Chondrocyte (in vitro differentiated cells): ENCODE results near the gene PYHIN1. TPM values are rescaled to one million over a fixed set of nuclear protein-coding genes. Genes with fewer than 3 reads are reported as not detected.
"Not testable (repeated sequence)": the region's sequence is repeated elsewhere in the genome, so short reads cannot be mapped to it uniquely, and the experiment has no call there.

Experiments used
- DNase-seq: peaks from one replicate; pipeline ENCODE4 v3.0.0; 2021; ENCODE audit warnings: mixed read lengths, low spot score
- H3K27ac Mint-ChIP-seq: one replicate; pipeline ENCODE4 v1.8.0; 2021; ENCODE audit warnings: mild to moderate bottlenecking, moderate library complexity, mixed read lengths; ENCODE audit not compliant: unreplicated experiment
- H3K27me3 Mint-ChIP-seq: 2 replicates; pipeline ENCODE4 v1.8.0; 2021; ENCODE audit warnings: low read depth, mixed read lengths
- H3K36me3 Mint-ChIP-seq: 2 replicates; pipeline ENCODE4 v1.8.0; 2021; ENCODE audit warnings: low read depth, mixed read lengths
- H3K4me1 Mint-ChIP-seq: 2 replicates; pipeline ENCODE4 v1.8.0; 2021; ENCODE audit warnings: low read depth, mild to moderate bottlenecking, mixed read lengths
- H3K4me3 Mint-ChIP-seq: one replicate; pipeline ENCODE4 v1.8.0; 2021; ENCODE audit warnings: mild to moderate bottlenecking, moderate library complexity, mixed read lengths; ENCODE audit not compliant: unreplicated experiment
- H3K9me3 Mint-ChIP-seq: 2 replicates; pipeline ENCODE4 v1.8.0; 2021; ENCODE audit warnings: low read depth, mixed read lengths
- total RNA-seq: library from RNA; stranded (reverse); gene quantifications from 3 replicates; pipeline ENCODE4 v1.2.1, GENCODE V29; 2021
- TF ChIP-seq, protein P1 (sequence below): fragments of 200-600 bp; sonication (generic); IDR thresholded peaks from 2 replicates; pipeline ENCODE4 v1.5.0; 2021; ENCODE audit warnings: antibody characterized with exemption, mild to moderate bottlenecking, moderate library complexity

PYHIN1 gene
- total RNA-seq, 1 donor from 2014 or later: not detected

DNA sequence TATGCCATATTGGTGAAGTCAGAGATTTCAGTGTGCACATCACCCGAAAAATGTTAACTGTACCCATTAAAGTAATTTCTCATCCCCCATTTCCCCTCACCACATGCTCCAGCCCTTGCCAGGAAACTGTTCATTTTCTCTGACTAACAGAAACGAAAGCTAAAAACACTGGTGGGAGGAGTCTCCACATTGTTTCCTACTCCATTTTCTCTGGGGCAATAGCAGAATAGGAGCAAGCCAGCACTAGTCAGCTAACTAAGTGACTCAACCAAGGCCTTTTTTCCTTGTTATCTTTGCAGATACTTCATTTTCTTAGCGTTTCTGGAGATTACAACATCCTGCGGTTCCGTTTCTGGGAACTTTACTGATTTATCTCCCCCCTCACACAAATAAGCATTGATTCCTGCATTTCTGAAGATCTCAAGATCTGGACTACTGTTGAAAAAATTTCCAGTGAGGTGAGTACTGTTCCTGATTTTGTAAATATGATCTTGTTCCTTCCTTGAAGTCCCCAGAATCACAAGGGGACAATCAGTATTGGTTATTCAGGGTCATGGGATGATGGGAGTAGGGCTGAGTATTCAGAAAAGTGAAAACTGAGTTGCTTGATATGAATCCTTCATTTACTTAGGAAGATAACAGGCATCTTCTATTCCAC lies 78.5 kb downstream of the PYHIN1 start, which contains the start of gene IFI16:
TSS of gene IFI16 (plus strand) at position 204 of the 658 bp plus-strand sequence. CDS start 4,774 bp downstream, outside the sequence.
- H3K4me3 Mint-ChIP-seq: peak within 1 kb of the TSS; percentile 59
- H3K27me3 Mint-ChIP-seq: no peaks in the 10 kb centered on the region
- TF ChIP-seq, protein P1, sequence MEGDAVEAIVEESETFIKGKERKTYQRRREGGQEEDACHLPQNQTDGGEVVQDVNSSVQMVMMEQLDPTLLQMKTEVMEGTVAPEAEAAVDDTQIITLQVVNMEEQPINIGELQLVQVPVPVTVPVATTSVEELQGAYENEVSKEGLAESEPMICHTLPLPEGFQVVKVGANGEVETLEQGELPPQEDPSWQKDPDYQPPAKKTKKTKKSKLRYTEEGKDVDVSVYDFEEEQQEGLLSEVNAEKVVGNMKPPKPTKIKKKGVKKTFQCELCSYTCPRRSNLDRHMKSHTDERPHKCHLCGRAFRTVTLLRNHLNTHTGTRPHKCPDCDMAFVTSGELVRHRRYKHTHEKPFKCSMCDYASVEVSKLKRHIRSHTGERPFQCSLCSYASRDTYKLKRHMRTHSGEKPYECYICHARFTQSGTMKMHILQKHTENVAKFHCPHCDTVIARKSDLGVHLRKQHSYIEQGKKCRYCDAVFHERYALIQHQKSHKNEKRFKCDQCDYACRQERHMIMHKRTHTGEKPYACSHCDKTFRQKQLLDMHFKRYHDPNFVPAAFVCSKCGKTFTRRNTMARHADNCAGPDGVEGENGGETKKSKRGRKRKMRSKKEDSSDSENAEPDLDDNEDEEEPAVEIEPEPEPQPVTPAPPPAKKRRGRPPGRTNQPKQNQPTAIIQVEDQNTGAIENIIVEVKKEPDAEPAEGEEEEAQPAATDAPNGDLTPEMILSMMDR: no peak
- peaks cover 2% of the 10 kb centered on the region for H3K36me3 Mint-ChIP-seq
- H3K9me3 Mint-ChIP-seq: no peaks in the 10 kb centered on the region
- H3K27ac Mint-ChIP-seq: peak within 1 kb of the TSS; percentile 85
- no peak for DNase-seq
- peaks cover 21% of the 10 kb centered on the region for H3K4me1 Mint-ChIP-seq

GRCh38 chr1:159010391-159010790 lies 79.0 kb downstream of the PYHIN1 start:
- DNase-seq: no peak
- Mint-ChIP-seq H3K36me3 (peaks cover 2% of the 10 kb centered on the region), H3K9me3 (no peaks in the 10 kb centered on the region), H3K4me3 (peak overlapping the region; percentile 59), H3K4me1 (peaks cover 23% of the 10 kb centered on the region), H3K27me3 (no peaks in the 10 kb centered on the region), H3K27ac (peak overlapping the region; percentile 85)
- TF ChIP-seq, protein P1: no peak

GRCh38 chr1:159011001-159011400 lies 79.6 kb downstream of the PYHIN1 start:
- peaks cover 26% of the 10 kb centered on the region for H3K4me1 Mint-ChIP-seq

GRCh38 chr1:159011751-159012150 lies 80.4 kb downstream of the PYHIN1 start:
- peaks cover 26% of the 10 kb centered on the region for H3K4me1 Mint-ChIP-seq
- no peaks in the 10 kb centered on the region for H3K27me3 Mint-ChIP-seq

More at GRCh38 chr1:159011001-159011400, 79.6 kb downstream of the PYHIN1 start:
- DNase-seq, H3K9me3 Mint-ChIP-seq, H3K4me3 Mint-ChIP-seq, H3K36me3 Mint-ChIP-seq, H3K27ac Mint-ChIP-seq, H3K27me3 Mint-ChIP-seq: not testable (repeated sequence)

DNA sequence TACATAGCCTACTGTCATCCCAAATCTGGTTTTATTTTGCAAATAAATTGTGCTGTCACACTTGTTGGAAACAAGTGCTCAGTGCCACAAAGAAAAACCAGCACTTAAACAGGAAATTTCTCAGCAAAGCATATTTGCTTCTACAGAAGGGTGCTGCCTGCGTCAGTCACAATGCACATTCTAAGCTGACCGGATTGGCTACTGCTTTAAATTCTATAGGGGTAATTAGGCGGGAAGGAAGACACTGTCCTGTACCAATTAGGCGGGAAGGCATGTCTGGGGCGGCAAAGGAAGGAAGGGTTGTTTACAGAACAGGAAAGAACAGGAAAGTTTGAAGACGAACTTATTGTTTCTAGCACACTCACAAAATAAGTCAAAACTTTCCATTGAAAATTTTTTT lies 81.1 kb downstream of the PYHIN1 start:
- TF ChIP-seq, protein P1: no peak
- H3K36me3 Mint-ChIP-seq: peaks cover 6% of the 10 kb centered on the region
- H3K4me1 Mint-ChIP-seq: peaks cover 26% of the 10 kb centered on the region
- H3K27ac Mint-ChIP-seq: no peak overlapping the region
- H3K27me3 Mint-ChIP-seq: no peaks in the 10 kb centered on the region
- DNase-seq: no peak
- H3K9me3 Mint-ChIP-seq: no peaks in the 10 kb centered on the region
- no peak overlapping the region for H3K4me3 Mint-ChIP-seq

More at GRCh38 chr1:159011751-159012150, 80.4 kb downstream of the PYHIN1 start:
- Mint-ChIP-seq H3K36me3 (peaks cover 4% of the 10 kb centered on the region), H3K9me3 (no peaks in the 10 kb centered on the region), H3K4me3 (no peak overlapping the region), H3K27ac (no peak overlapping the region)
- no peak for DNase-seq
- TF ChIP-seq, protein P1: no peak
